T follicular helper cell (primary cell): Measurements from ENCODE around the gene NCR2.
"Not testable (repeated sequence)": the region's sequence is repeated elsewhere in the genome, so short reads cannot be mapped to it uniquely, and the experiment has no call there.

Experiments used
- DNase-seq: peaks from one replicate; pipeline ENCODE4 v3.0.0-alpha.2; 2020; ENCODE audit warnings: low read depth
- total RNA-seq, 2 experiments: gene quantifications; one replicate each; lab custom pipeline; 2026; lab: John Stamatoyannopoulos, UW

Gene NCR2, protein sequence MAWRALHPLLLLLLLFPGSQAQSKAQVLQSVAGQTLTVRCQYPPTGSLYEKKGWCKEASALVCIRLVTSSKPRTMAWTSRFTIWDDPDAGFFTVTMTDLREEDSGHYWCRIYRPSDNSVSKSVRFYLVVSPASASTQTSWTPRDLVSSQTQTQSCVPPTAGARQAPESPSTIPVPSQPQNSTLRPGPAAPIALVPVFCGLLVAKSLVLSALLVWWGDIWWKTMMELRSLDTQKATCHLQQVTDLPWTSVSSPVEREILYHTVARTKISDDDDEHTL
- 0 reads per million in 2 experiments for total RNA-seq

DNA sequence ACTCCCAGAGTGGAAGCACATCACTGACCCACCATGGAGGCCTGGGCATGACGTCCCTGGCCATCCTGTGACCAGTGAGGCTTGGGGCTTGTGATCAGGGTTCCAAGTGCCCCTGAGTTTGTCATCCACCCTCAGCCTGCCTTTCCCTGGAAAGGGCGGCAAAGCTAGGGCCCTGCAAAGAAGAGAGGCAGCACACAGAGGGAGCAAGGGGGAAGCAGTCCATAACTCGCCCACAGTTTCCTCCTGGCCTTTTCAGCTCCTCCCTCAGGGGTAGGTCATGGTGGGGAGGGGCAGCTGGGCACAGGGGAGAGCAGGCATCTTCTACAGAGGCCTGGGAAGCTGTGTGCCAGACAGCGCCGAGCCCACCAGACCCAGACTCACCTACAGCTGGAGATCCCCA, at the start of gene NCR2:
TSS of gene NCR2 (plus strand) at position 313 of the 400 bp plus-strand sequence. CDS start 269 bp downstream, outside the sequence.
- no peak for DNase-seq

DNA sequence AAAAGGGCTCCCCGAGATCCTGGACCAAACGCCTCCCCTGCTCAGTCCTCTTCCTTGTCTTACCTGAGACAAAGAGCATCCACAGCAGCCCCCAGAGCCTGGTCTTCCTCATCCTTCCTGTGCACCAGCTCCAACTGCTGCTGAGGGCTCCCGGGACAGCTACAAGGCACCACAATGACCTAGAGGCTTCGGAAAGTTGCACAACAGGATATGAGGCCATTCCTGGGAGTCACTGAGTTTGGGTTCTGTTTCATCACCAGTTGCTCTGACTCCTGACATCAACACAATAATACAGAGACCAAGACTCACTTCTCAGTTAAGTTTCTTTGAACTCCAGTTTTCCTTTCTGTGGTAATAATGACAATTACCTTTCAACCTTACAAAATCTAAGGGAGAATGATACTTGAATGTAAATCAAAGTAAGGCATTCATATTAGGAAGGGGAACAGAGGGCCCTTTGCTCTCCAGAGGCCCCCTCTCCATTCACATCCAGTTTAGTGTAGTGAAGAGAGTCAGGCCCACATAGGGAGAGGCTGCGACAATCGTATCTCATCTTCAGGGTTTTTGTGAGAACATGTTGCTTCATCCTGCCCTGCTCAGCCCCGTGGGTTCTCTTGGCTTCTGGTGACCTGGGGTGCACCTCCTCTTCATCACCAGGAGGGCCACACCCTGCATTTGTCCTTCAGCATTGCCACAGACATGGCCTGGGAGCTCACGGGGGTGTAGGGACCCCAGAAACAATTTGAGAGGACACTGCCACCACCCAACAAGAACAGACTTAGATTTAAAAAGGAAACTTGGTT, 48.7 kb upstream of the NCR2 start, which contains the start of gene TREM1:
TSS of gene TREM1 (minus strand) at position 139 of the 803 bp plus-strand sequence. CDS start at position 112, 27 bp downstream.
- no peak for DNase-seq

DNA sequence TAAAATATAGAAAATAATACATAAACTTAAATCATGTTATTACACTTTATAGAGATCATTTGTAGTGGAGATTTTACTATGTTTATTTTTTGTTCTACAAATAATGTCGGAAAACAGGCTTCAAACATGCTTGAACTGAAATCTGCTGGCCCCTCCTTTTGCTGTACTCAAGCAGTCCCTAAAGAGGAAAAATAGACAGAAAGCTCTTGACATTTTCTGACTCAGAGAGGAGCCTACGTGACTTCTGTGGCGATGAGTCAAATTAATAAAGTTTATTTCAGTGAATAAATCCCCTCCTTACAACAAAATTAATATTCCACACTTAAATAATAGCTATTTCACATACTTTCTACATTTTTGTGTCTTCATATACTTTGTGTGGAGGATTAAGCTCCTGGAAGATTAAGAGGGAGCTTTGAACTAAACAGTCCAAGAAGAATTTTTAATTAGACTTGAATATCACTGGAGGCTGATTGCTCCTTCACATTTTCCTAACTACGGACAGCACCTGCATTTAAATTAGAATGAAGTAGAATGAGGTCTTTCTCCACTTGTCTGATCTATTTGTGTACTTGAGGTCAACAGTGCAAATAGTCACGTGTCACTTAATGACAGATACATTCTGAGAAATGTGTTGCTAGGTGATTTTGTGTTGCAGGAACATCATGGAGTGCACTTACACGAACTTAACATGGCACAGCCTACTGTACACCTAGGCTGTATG, 47.2 kb upstream of the NCR2 start:
- no peak for DNase-seq

DNA sequence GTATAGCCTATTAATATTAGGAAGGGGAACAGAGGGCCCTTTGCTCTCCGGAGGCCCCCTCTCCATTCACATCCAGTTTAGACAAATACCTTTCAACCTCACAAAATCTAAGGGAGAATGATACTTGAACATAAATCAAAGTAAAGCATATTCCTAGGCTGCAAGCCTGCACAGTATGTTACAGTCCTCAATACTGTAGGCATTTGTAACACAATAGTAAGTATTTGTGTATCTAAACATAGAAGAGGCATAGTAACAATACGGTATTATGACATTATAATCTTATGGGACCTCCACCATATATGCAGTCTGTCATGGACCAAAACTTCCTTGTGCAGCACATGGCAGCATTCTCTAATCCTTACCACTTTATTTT, 46.7 kb upstream of the NCR2 start:
- DNase-seq: no peak

DNA sequence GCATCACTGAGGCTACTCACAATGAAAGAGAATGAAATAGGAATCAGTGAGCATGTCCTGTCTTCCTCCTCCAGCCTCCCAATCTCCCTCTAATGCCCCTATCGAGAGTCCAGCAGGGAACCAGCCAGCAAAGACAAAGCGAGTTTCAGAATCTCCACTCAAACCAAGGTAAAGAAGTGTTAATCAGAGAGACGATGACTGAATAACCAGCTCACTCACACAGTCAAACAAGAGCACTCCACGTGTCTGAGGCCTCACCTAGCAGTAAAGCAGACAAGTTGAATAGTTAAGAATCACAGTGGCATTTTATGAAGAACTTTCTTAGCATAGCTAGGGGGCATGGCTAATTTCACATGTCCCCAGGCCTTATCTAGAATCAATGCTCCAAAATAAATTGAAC, 45.6 kb upstream of the NCR2 start:
- no peak for DNase-seq

DNA sequence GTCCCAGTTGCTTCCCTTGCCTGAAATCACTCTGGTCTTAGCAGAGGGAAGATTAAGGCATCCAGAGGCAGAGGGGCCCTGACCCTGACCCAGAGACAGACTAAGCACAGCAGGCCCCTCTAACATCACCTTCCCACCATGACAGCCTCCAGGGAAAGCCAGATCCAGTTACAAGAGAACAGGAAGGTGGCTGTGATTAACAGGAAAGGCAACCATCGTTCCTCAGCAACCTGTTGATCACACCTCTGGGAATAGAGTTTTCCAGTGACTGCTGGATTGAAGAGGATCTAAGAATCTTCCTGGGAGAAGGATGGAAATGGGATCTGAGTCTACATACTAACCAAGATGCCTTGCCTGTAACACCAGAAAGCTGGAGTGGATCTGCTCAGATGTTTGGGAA, 43.7 kb upstream of the NCR2 start:
- no peak for DNase-seq

DNA sequence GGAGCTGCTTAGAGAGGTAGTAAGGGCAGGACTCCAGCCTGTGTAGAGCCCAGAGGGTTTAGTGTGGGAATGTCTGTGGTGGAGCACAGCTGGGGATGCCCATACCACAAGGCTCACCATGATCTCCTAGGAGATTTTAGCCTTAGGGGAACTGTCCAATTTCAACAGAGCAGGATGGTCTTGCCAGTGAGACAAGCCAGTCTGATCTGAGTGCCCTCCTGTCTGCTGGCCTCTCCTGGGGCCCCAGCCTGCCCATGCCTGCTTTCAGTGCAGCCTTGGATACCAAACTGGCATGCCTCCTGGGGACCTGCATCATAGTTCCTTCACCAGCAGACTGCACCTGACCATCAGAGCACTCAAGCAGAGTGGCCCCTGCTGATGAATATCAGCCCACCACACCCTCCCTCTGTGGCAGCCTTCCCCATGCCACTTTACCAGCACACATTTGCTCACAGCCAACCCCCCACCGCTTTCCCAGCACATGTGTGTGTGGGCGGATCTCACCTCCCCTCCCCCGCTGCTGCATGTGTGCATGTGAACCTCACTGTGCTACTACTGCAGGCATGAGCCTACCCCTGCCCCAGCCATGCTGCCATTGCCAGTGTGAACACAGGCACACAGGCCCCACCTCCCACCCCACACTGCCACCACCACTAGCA, 41.1 kb upstream of the NCR2 start:
- no peak for DNase-seq

DNA sequence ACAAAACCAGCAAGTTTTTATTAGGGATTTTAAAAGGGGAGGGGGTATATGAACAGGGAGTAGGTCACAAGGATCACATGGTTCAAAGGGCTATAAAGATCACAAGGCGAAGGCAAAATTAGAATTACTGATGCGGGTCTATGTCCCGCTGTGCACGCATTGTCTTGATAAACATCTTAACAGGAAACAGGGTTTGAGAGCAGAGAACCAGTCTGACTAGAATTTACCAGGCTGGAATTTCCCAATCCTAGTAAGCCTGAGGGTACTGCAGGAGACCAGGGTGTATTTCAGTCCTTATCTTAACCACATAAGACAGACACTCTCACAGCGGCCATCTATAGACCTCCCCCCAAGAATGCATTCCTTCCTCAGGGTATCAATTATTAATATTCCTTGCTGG, 38.2 kb upstream of the NCR2 start:
- DNase-seq: not testable (repeated sequence)

DNA sequence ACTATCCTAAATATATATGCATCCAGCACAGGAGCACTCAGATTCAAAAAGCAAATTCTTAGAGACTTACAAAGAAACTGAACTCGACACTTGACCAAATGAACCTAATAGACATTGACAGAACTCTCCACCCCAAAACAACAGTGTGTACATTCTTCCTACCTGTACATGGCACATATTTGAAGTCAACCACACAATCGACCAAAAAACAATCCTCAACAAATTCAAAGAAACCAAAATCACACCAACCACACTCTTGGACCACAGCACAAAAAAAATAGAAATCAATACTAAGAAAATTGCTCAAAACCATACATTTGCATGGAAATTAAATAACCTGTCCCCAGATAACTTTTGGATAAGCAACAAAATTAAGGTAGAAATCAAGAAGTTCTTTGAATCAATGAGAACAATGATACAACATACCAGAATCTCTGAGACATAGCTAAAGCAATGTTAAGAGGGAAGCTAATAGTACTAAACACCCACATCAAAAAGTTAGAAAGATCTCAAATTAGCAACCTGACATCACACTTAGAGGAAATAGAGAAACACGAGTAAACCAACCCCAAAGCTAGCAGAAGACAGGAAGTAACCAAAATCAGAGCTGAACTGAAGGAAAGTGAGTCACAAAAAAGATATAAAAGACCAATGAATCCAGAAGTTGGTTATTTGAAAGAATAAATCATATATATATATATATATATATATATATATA, 36.5 kb upstream of the NCR2 start:
- DNase-seq: no peak

DNA sequence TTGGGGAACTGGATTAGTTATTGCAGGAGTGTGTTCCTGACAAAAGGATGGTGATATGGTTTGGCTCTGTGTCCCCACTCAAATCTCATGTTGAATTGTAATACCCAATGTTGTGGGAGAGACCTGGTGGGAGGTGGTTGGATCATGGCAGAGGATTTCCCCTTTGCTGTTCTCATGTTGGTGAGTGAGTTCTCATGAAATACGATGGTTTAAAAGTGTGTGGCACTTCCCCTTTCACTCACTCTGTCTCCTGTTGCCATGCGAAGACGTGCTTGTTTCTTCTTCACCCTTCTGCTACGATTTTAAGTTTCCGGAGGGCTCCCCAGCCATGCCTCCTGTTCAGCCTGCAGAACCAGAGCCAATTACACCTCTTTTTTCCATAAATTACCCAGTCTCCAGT, 32.8 kb upstream of the NCR2 start:
- DNase-seq: no peak

DNA sequence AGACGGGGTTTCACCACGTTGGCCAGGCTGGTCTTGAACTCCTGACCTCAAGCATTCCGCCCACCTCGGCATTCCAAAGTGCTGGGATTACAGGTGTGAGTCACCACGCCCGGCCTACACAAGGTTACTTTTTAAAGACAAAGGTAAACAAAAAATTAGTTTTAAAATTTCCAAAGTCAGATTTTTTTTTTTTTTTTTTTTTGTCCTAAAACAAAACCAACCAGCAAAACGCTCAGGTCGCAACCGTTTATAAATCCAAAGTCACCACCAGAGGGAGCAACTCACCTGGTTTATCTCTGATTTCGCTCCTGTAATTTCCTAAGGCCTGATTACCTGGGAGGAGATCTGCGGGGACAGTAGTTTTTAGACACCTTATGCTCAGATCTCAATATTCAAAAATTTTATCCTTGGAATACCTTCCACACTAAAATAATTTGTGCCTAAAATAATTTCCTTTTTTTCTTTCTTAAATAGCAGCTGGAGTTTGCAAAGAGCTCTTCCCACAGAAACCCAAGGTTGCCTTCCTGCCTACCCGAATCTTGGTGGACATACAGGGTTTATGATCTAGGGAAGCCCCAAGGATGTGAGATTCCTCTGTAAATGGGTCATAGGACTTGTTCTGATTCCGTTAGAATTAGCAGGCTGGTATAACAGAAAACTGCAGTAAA, 29.1 kb upstream of the NCR2 start:
- peak; percentile 19 for DNase-seq

DNA sequence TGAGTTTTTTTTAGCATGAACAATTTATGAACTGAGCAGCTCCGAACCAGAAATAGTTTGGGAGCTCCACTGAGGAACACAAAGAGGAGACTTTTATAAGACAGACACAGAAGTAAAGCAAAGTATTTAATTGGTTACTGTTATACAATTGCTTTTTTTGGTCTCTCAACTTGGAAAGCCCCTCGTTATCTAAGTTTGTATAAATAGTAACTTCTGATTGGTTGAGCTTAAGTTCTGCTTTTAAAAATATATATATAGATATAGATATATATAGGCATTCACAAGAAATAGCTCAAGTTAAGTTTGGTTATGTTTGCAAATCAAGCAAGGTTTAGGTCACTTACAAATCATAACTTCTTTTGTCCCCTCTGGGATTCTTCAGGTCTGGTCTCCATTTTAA, 20.2 kb upstream of the NCR2 start:
- DNase-seq: no peak

DNA sequence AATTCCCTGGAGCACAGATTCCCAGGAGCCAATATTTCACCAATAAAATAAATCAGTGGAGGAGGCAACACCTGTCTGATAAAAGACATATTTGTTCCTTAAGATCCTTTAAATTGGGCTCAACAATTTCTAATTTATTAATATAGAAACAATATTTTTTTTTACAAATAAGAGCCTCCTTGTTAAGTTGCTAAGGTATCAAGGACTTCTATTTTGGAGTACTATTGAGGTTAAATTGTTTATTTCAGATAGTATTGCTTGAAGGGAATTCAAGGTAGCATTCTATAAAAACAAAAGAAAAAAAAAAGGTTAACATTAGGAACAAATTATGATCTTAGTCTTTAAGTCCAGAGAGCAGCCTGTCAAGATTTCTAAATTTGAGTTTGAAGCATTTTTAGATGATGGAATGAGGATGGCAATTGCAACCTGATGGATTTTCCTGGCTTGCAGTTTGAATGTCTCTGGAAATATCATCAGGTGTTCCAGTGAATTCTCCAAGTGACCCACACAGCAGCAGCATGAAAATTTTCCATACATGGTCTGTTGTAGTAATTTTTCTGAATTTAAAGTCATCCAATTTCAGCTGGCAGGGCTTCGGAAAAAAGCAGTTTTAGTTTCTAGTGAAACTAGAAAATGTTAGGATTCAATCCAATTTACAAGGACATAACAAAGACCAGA, 19.3 kb upstream of the NCR2 start:
- no peak for DNase-seq

DNA sequence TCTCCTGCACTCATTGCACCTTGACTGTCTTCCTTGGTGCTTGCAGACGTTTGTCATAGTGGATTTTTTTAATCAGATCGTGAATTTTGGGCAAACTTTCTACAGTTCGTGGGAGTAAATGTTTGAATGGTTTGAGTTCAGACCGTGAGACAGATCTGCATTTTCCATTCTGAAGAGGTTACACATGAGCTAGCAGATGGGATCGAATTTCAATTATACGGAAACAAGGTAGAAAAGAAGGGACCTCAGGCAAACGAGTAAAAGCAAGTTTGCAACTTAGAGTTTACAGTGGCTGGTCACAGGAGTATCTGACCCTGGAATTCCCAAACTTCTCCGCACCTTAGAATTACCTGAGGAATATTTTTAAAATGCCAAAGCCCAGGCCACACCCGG, 17.2 kb upstream of the NCR2 start:
- no peak for DNase-seq

DNA sequence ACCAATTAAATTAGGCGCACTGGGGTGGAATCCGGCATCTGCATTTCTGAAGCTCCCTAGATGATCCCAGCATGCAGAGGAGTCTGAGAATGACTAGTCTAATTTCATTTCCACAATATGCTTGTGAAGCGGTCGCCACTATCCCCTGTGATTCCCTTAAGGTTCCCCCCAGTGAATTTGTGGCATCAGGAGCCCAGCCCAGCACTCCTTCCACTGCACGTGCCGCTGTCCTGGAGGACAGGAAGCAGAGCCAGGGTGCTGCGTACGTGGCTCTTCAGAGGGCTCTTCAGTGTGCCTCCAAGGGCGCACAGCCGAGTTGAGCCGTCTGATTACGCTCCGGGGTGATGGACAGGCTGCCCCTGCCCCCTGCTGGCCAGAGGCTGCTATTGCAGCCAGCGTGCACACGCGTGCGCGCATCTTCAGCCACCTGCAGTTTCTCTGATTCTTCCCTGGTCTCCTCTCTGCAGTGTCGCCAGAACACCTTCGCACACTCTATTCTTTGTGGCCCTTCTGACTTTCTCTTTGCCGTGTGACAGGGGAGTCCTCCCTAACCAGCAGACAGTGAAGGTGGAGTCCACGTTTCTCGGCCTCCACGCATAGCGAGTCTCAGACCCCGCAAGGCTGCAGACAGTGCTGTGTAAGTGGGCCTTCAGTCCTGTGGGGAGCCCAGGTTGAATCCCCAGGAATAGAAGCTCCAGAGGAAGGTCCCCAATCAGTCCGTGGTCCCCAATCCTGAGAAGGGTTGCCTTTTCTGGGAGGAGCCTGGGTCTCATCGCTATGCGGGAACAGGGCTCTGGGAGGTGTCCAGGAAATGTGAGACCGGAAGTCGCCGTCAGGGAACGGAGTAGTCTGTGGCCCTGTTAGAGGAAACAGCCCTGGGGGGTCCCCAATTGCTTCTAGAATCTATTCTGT, 16.5 kb upstream of the NCR2 start:
- peak; percentile 66 for DNase-seq

DNA sequence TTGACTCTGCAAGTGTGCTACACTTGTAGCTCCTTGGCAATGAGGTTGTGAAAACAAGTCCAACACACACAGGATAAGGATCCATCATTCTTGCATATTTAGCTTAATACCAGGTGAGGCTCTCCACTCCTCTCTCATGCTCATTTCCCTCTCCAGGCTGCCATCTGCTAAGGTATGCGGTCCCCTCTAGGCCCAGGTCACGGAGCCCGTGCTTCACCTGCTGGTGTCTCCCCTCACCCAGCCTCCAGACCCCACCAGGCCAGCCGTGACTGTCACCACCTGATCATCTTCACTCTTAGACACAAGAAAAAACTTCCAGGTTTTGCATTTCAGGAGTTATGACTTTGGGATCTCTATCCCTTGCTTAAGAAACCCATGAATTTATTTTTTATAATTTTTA, 14.2 kb upstream of the NCR2 start:
- no peak for DNase-seq

DNA sequence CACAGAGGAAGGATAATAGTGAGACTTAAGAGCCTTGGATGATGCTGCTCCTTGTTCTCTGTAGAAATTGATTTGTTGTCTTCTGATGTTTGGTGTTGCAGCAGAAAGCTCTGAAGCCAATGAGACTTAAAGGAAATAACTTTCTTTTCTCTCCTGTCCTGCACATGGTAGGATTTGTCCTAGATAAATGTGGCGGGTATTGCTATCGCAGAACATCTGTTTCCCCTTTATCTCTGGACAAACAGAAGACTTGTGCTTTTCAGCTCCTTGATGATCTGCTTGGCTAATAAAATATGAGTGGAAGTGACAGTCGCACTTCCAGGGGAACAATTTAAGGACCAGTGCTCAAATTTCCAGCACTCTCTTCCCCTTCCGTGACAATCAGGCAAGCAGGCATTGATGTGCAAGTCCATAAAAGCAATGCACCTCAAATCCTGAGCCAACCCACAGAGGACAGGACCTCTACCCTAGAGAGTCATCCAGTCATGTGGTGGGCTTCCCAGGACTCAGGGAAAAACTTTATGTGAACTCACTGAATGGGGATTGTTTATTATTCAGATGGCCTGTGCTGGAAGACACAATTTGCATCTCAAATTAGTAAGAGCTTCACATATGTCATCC, 9.9 kb upstream of the NCR2 start:
- DNase-seq: no peak

DNA sequence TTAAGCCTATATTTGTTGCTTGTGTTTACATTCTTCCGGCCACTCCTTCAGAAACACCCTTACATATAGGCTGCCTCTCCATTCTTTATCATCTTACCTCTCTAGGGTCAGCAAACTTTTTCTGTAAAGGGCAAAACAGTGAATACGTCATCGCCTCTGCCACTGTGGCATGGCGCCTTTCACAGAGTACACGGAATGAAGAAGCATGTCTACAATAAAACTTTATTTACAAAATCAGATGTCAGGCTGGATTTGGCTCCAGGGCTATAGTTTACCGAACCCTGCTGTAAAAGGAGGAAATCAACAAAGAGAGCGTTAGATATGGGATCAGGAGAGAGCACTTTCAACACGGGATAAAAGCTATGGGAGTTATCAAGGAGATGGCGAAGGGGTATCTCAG, 9.3 kb upstream of the NCR2 start:
- no peak for DNase-seq

DNA sequence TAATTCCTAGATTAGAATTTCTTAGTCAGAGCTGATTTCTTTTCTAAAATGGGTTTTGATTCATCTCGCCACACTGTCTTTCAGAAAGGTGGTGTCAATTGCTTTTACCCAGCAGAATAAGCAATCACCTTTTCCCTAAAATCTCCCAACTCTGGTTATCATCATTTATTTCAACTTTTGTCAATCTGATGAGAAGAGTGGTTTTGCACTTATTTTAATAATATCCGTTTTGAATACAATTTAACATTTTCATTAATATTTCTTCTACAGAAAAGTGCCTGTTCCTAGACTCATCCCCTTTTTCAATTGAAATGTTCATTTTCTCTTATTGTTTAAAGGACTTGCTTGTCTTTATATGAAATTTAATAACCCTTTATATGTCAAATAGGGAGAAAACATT, 8.2 kb upstream of the NCR2 start:
- DNase-seq: no peak
